H1 (cell line): ENCODE results near the gene PSPH. TPM values are rescaled to one million over a fixed set of nuclear protein-coding genes. Genes with fewer than 3 reads are reported as not detected.

Experiments used
- CTCF ChIA-PET: fragments of 300-600 bp; sonication (Branson Sonifier 250); formaldehyde crosslinking; loops from one replicate; lab custom pipeline; 2021; ENCODE audit not compliant: partially characterized antibody; lab: Charles Lee
- POLR2A ChIA-PET: fragments of 300-600 bp; sonication (Branson Sonifier 250); formaldehyde crosslinking; loops from one replicate; lab custom pipeline; 2021; ENCODE audit warnings: inconsistent platforms; ENCODE audit not compliant: partially characterized antibody; lab: Charles Lee
- DNase-seq, 2 experiments: peaks; one replicate each; pipeline versions ENCODE4 v3.0.0 to v3.0.0-alpha.2; 2010 to 2022; ENCODE audit warnings: low spot score in 2 of 2, low read depth in 1 of 2, mixed read lengths in 1 of 2
- FAIRE-seq: peaks from 2 replicates; lab custom pipeline; 2011; peaks lifted over from hg19 to GRCh38; lab: Jason Lieb, UNC
- H2AFZ ChIP-seq: 2 replicates; pipeline ENCODE4 v1.8.1; 2012; ENCODE audit warnings: low read length, inconsistent platforms
- H2AK5ac ChIP-seq: 2 replicates; pipeline ENCODE4 v1.6.1; 2013; ENCODE audit warnings: low read depth, low read length
- H2BK120ac ChIP-seq: replicated peaks from 2 replicates; pipeline ENCODE3; 2013; ENCODE audit warnings: low read depth, low read length, inconsistent platforms
- H2BK12ac ChIP-seq: 2 replicates; pipeline ENCODE4 v1.6.1; 2013; ENCODE audit warnings: low read depth, low read length
- H2BK15ac ChIP-seq: 2 replicates; pipeline ENCODE4 v1.6.1; 2013; ENCODE audit warnings: low read length
- H2BK20ac ChIP-seq: 2 replicates; pipeline ENCODE4 v1.6.1; 2013; ENCODE audit warnings: low read length
- H2BK5ac ChIP-seq: 2 replicates; pipeline ENCODE4 v1.6.1; 2013; ENCODE audit warnings: low read depth, low read length
- H3K14ac ChIP-seq: 2 replicates; pipeline ENCODE4 v1.6.1; 2013; ENCODE audit warnings: inconsistent platforms; ENCODE audit not compliant: insufficient read length
- H3K18ac ChIP-seq: 2 replicates; pipeline ENCODE4 v1.6.1; 2013; ENCODE audit warnings: low read length; ENCODE audit errors: extremely low read depth
- H3K23ac ChIP-seq: 2 replicates; pipeline ENCODE4 v1.6.1; 2013; ENCODE audit warnings: inconsistent platforms; ENCODE audit not compliant: insufficient read length
- H3K23me2 ChIP-seq: 2 replicates; pipeline ENCODE4 v1.6.1; 2013; ENCODE audit warnings: low read depth, low read length
- H3K27ac ChIP-seq: 2 replicates; pipeline ENCODE4 v1.6.1; 2011; ENCODE audit warnings: low read depth, low read length, inconsistent platforms
- H3K27me3 ChIP-seq, 4 experiments: replicated peaks in 1 of 4; 1 replicate in 1 of 4; 2 replicates in 3 of 4; pipeline versions ENCODE4 v1.6.1 to v1.8.1; 2011 to 2013; ENCODE audit warnings: low read length in 3 of 4, mild to moderate bottlenecking in 3 of 4, inconsistent platforms in 2 of 4, mixed read lengths in 2 of 4, moderate library complexity in 1 of 4; ENCODE audit not compliant: control insufficient read depth in 3 of 4, insufficient read depth in 3 of 4; ENCODE audit errors: extremely low read depth in 1 of 4
- H3K36me3 ChIP-seq, 4 experiments: 2 replicates each; pipeline versions ENCODE4 v1.6.1 to v1.8.1; 2011 to 2013; ENCODE audit warnings: mild to moderate bottlenecking in 4 of 4, low read length in 3 of 4, moderate library complexity in 2 of 4, control low read depth in 1 of 4, inconsistent platforms in 1 of 4; ENCODE audit not compliant: insufficient read depth in 4 of 4, control insufficient read depth in 2 of 4
- H3K4ac ChIP-seq: replicated peaks from 2 replicates; pipeline ENCODE3; 2013; ENCODE audit warnings: low read length, low read depth, mixed read lengths, inconsistent platforms; ENCODE audit not compliant: insufficient read length
- H3K4me1 ChIP-seq, 4 experiments: replicated peaks in 1 of 4; 1 replicate in 1 of 4; 2 replicates in 3 of 4; pipeline versions ENCODE4 v1.6.1 to v1.8.1; 2011 to 2013; ENCODE audit warnings: low read length in 3 of 4, inconsistent platforms in 2 of 4, mixed read lengths in 1 of 4; ENCODE audit not compliant: insufficient read depth in 4 of 4, control insufficient read depth in 3 of 4
- H3K4me2 ChIP-seq, 2 experiments: 2 replicates each; pipeline versions ENCODE4 v1.6.1 to v1.8.1; 2011 to 2013; ENCODE audit warnings: low read depth in 2 of 2, low read length in 2 of 2, control low read depth in 1 of 2, inconsistent platforms in 1 of 2, mild to moderate bottlenecking in 1 of 2; ENCODE audit not compliant: insufficient read depth in 1 of 2
- H3K4me3 ChIP-seq, 4 experiments: fragments of 200-600, 300-600 bp in 1 of 4; sonication (generic), shearing (Covaris generic), sonication (Bioruptor Twin) in 1 of 4; 2 replicates each; pipeline versions ENCODE4 v1.5.1 to v1.8.1; 2011 to 2016; ENCODE audit warnings: low read length in 4 of 4, low read depth in 3 of 4, control low read depth in 2 of 4, inconsistent platforms in 2 of 4, mild to moderate bottlenecking in 2 of 4, mixed read lengths in 1 of 4, moderate library complexity in 1 of 4; ENCODE audit not compliant: insufficient read depth in 2 of 4; ENCODE audit errors: extremely low read depth in 1 of 4
- H3K56ac ChIP-seq: replicated peaks from 2 replicates; pipeline ENCODE3; 2013; ENCODE audit warnings: low read depth, mild to moderate bottlenecking, mixed read lengths, low read length, inconsistent platforms; ENCODE audit not compliant: insufficient read length
- H3K79me1 ChIP-seq: 2 replicates; pipeline ENCODE4 v1.6.1; 2013; ENCODE audit warnings: low read depth, low read length, control low read depth
- H3K79me2 ChIP-seq, 2 experiments: 2 replicates each; pipeline versions ENCODE4 v1.6.1 to v1.8.1; 2012 to 2013; ENCODE audit warnings: low read length in 2 of 2, mild to moderate bottlenecking in 2 of 2, inconsistent platforms in 1 of 2; ENCODE audit not compliant: insufficient read depth in 2 of 2, control insufficient read depth in 1 of 2
- H3K9ac ChIP-seq, 4 experiments: replicated peaks in 1 of 4; 1 replicate in 1 of 4; 2 replicates in 3 of 4; pipeline versions ENCODE4 v1.6.1 to v1.8.1; 2011 to 2013; ENCODE audit warnings: low read depth in 3 of 4, low read length in 3 of 4, control low read depth in 2 of 4, mild to moderate bottlenecking in 2 of 4, moderate library complexity in 2 of 4, inconsistent platforms in 1 of 4; ENCODE audit errors: extremely low read depth in 1 of 4
- H3K9me3 ChIP-seq, 2 experiments: 2 replicates each; pipeline versions ENCODE4 v1.6.1 to v1.8.1; 2012 to 2013; ENCODE audit warnings: mild to moderate bottlenecking in 2 of 2, moderate library complexity in 2 of 2, control low read depth in 1 of 2, inconsistent platforms in 1 of 2, low read depth in 1 of 2, low read length in 1 of 2, mixed read lengths in 1 of 2; ENCODE audit not compliant: insufficient read depth in 2 of 2
- H4K20me1 ChIP-seq, 2 experiments: replicated peaks in 1 of 2; 2 replicates each; pipeline versions ENCODE3 to v1.8.1; 2011 to 2013; ENCODE audit warnings: inconsistent platforms in 2 of 2, low read length in 2 of 2, mild to moderate bottlenecking in 1 of 2; ENCODE audit not compliant: insufficient read depth in 2 of 2, control insufficient read depth in 1 of 2
- H4K5ac ChIP-seq: 2 replicates; pipeline ENCODE4 v1.6.1; 2013; ENCODE audit warnings: low read length, low read depth, mixed read lengths, inconsistent platforms; ENCODE audit not compliant: insufficient read length
- H4K8ac ChIP-seq: 2 replicates; pipeline ENCODE4 v1.8.0; 2013; ENCODE audit warnings: mild to moderate bottlenecking, moderate library complexity, low read length, inconsistent platforms; ENCODE audit not compliant: insufficient read depth; ENCODE audit errors: extremely low read depth
- H4K91ac ChIP-seq: replicated peaks from 2 replicates; pipeline ENCODE3; 2013; ENCODE audit warnings: low read length, mixed read lengths, inconsistent platforms; ENCODE audit not compliant: insufficient read length
- NANOG ChIP-seq: IDR thresholded peaks from 2 replicates; pipeline ENCODE4 v1.6.1; 2011; ENCODE audit warnings: low read length, low read depth, mild to moderate bottlenecking, inconsistent platforms; ENCODE audit not compliant: insufficient read depth, poor library complexity, severe bottlenecking
- RFX5 ChIP-seq: IDR thresholded peaks from 2 replicates; pipeline ENCODE4 v1.6.1; 2011; ENCODE audit warnings: low read depth, low read length, improper control_type of control experiment, borderline replicate concordance
- SIN3A ChIP-seq, 2 experiments: IDR thresholded peaks in 1 of 2; conservative IDR thresholded peaks in 1 of 2; 2 replicates each; pipeline ENCODE4 v1.6.1; 2011 to 2012; ENCODE audit warnings: low read length in 2 of 2, improper control_type of control experiment in 1 of 2, low read depth in 1 of 2, mild to moderate bottlenecking in 1 of 2
- WGBS, 2 experiments: shearing (Covaris generic) in 1 of 2; methylation state at CpG; one replicate each; pipeline versions ENCODE4 v1.1.6 to v1.1.7; 2013 to 2015; ENCODE audit warnings: low lambda C conversion rate in 2 of 2, mixed read lengths in 2 of 2, inconsistent platforms in 1 of 2, low coverage in 1 of 2, missing lambda C conversion rate in 1 of 2; ENCODE audit not compliant: insufficient replicate concordance in 2 of 2, insufficient coverage in 1 of 2, insufficient read length in 1 of 2; ENCODE audit errors: extremely low coverage in 1 of 2, missing lambda C conversion rate in 1 of 2; 5-methylcytosine and 5-hydroxymethylcytosine counted together
- polyA plus RNA-seq, 7 experiments: library from polyadenylated mRNA; depleted of rRNA in 3 of 7; stranded (reverse) in 5 of 7; unstranded in 2 of 7; fragments of >200 nt in 5 of 7; fragments of 200-250 nt in 2 of 7; gene quantifications; 1 replicate in 5 of 7; 2 replicates in 1 of 7; 4 replicates in 1 of 7; pipeline versions ENCODE4 v1.2.1 to v1.2.3, GENCODE V29; 2011 to 2013; ENCODE audit warnings: missing spikeins in 2 of 7, mixed read lengths in 2 of 7
- total RNA-seq: library from RNA; stranded (reverse); fragmentation: NEBNext Ultra II Directional; extraction: Animal tissue kit (Norgen Biotek cat#: 25700); gene quantifications from 2 replicates; pipeline ENCODE4 v1.2.1, GENCODE V29; 2021
- TF ChIP-seq, protein P1 (sequence below): IDR thresholded peaks from 2 replicates; pipeline ENCODE4 v1.6.1; 2011; ENCODE audit warnings: low read depth, mild to moderate bottlenecking, low read length; ENCODE audit not compliant: insufficient read depth

PSPH gene
- total and polyA plus RNA-seq, 2 of the 8 experiments (the other 6 are each of a cell fraction or from before 2014, with no cell fraction given) = 31.0 to 64.8 TPM

DNA sequence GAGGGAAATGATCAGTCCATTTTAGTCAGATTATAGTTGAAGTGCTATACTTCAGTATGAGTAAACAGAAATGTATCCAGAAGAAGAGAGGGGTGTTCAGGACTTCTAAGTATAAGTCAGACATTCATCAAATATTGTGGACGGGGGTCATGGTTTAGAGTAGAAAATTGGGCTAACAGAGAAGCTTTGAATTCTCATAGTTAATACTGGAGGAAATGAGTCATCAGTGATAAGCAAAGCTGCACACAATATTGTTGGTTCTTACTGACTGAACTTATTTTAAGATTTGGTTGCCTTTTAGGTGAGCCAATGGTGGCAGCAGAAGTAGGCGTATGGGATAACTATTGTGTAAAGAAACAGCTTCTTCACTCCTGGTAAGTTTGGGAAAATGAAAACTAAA is 11.1 kb upstream of the PSPH start:
- Histone ChIP-seq H3K79me1 (no peaks in the 10 kb centered on the region), H2BK15ac (no peak overlapping the region), H3K4me2 (no peak overlapping the region), H4K20me1 (no peaks in the 10 kb centered on the region), H3K79me2 (peaks cover 0 to 5% of the 10 kb centered on the region in 2 experiments; a peak in 2 of 4 replicates), H3K4me1 (peaks cover 0 to 6% (median 0%) of the 10 kb centered on the region in 4 experiments; a peak in 1 of 7 replicates), H4K5ac (no peak overlapping the region), H3K56ac (no peak overlapping the region), H2BK5ac (no peak overlapping the region), H3K9ac (no peak overlapping the region), H2BK12ac (no peak overlapping the region), H3K18ac (no peak overlapping the region), H3K27me3 (no peaks in the 10 kb centered on the region), H2BK120ac (no peak overlapping the region), H3K36me3 (peaks cover 19 to 64% (median 52%) of the 10 kb centered on the region in 4 experiments), H3K4me3 (no peak overlapping the region), H2BK20ac (no peak overlapping the region), H3K27ac (no peak overlapping the region), H3K4ac (no peak overlapping the region), H3K9me3 (no peaks in the 10 kb centered on the region), H2AFZ (no peak overlapping the region), H3K23me2 (no peaks in the 10 kb centered on the region), H4K8ac (no peak overlapping the region), H2AK5ac (no peak overlapping the region), H4K91ac (no peak overlapping the region), H3K23ac (no peak overlapping the region), H3K14ac (no peak overlapping the region)
- FAIRE-seq = no peak
- POLR2A ChIA-PET = interaction anchor here (1.1 to 44.4 kb wide), 5 partner anchors 8 to 97 kb away, joined by 3 to 869 read pairs (median 65); partner anchors contain the start of genes CCT6A and PSPH
- CTCF ChIA-PET = interaction anchor here (0.7 to 1.2 kb wide), 2 partner anchors 12 to 59 kb away, joined by 3 to 7 read pairs; no protein-coding TSS in a partner anchor
- 85% methylated on average over 2 of the region's 2 CpGs; no CpG with 5 or more reads in 1 of the 2 experiments for WGBS, 2 experiments
- TF ChIP-seq, protein P1, sequence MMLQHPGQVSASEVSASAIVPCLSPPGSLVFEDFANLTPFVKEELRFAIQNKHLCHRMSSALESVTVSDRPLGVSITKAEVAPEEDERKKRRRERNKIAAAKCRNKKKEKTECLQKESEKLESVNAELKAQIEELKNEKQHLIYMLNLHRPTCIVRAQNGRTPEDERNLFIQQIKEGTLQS = no peak
- TF ChIP-seq RFX5 = no peak
- TF ChIP-seq NANOG = no peak
- no peak for TF ChIP-seq SIN3A (conservative IDR thresholded peaks at IDR 0.05 in 1 of 2, IDR thresholded peaks at IDR 0.05 in 1 of 2; ENCODE audit: low read depth in 1 of 2, low read length in 2 of 2)
- DNase-seq = no peak
